Cardiac muscle cell (in vitro differentiated cells and primary cell): ENCODE results near the gene SNX25. TPM values are rescaled to one million over a fixed set of nuclear protein-coding genes. Genes with fewer than 3 reads are reported as not detected.

Experiments
- DNase-seq, 2 donors: peaks; one replicate each; pipeline versions ENCODE4 v3.0.0 to v3.0.0-alpha.2; 2010 to 2017; ENCODE audit warnings: low read depth in 1 of 2, low spot score in 1 of 2
- H3K27ac ChIP-seq: fragments of 200-600 bp; sonication (generic); 2 replicates; pipeline ENCODE4 v1.5.1; 2016
- H3K27me3 ChIP-seq: fragments of 200-600 bp; sonication (generic); 2 replicates; pipeline ENCODE4 v1.6.0; 2016; ENCODE audit warnings: control low read depth
- H3K36me3 ChIP-seq: fragments of 200-600 bp; sonication (generic); 2 replicates; pipeline ENCODE4 v1.5.1; 2016; ENCODE audit warnings: control low read depth
- H3K4me1 ChIP-seq: fragments of 200-600 bp; sonication (generic); 2 replicates; pipeline ENCODE4 v1.8.1; 2017; ENCODE audit warnings: low read depth, mild to moderate bottlenecking, mixed run types
- H3K4me3 ChIP-seq: fragments of 200-600 bp; sonication (generic); 2 replicates; pipeline ENCODE4 v1.5.1; 2016; ENCODE audit warnings: mild to moderate bottlenecking
- H3K9me3 ChIP-seq: fragments of 200-600 bp; sonication (generic); 2 replicates; pipeline ENCODE4 v1.5.1; 2017; ENCODE audit warnings: low read depth, mild to moderate bottlenecking, control low read depth
- CTCF ChIP-seq: IDR thresholded peaks from 2 replicates; pipeline ENCODE4 v1.5.1; 2012; ENCODE audit warnings: low read depth, mild to moderate bottlenecking, low read length
- polyA plus RNA-seq: library from polyadenylated mRNA; unstranded; fragments of >200 nt; fragmentation: Nextera tagmentation; extraction: Ambion mirVana; gene quantifications from 2 replicates; pipeline ENCODE4 v1.2.1, GENCODE V29; 2016
- total RNA-seq: library from RNA; depleted of rRNA; stranded (reverse); fragments of >200 nt; gene quantifications from 2 replicates; pipeline ENCODE4 v1.2.3, GENCODE V29; 2016

The SNX25 gene
- total and polyA plus RNA-seq, 2 experiments from 2014 or later = 19.7 to 20.9 TPM

DNA sequence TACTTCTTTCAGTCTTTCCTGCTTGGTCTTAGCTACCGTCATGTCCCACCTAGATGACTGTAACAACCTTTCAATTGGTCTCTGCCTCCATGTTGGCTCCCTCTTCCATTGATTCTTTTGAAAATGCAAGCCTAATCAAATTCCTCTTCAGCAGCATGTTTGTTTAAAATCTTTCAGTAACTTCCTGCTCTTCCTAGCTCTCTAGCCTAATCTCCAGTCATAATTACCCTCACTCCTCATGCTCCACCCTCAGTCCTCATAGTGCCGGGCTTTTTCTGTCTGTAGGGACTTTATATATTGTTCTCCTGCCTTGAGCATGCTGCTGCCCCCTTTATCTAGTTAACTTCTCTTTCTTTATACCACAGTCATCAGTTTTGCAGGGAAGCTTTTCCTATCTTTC, 12.1 kb downstream of the SNX25 start:
- no peak overlapping the region for H3K27ac ChIP-seq
- H3K27me3 ChIP-seq = no peaks in the 10 kb centered on the region
- H3K4me1 ChIP-seq = no peaks in the 10 kb centered on the region
- TF ChIP-seq CTCF = no peak
- no peak overlapping the region for H3K4me3 ChIP-seq
- H3K9me3 ChIP-seq = no peaks in the 10 kb centered on the region
- no peak for DNase-seq
- H3K36me3 ChIP-seq = no peaks in the 10 kb centered on the region

GRCh38 chr4:185221912-185222311, 12.5 kb downstream of the SNX25 start:
- no peak overlapping the region for H3K27ac ChIP-seq
- DNase-seq = no peak
- no peak for TF ChIP-seq CTCF

DNA sequence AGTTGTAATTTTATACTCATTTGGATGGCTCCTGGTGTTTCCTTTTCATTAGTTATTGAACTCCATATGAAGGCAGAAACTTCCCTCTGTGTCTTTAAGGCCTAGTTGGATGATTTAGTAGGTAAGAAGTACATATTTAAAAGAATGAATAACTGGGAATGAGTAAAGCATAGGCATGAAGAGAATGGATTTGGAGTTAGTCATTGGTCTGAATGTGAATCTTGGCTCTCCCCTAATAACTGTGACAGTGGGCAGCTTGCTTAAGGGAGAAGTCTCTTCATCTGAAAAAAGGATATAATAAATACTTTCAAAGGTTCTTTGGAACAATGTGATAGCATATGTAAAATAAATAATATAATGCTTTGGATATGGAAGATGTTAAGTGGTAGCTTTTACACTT, 13.2 kb downstream of the SNX25 start:
- Histone ChIP-seq H3K27me3 (no peaks in the 10 kb centered on the region), H3K4me1 (no peaks in the 10 kb centered on the region), H3K36me3 (no peaks in the 10 kb centered on the region), H3K9me3 (no peaks in the 10 kb centered on the region), H3K27ac (no peak overlapping the region), H3K4me3 (no peak overlapping the region)
- TF ChIP-seq CTCF = no peak
- no peak for DNase-seq

More at GRCh38 chr4:185221912-185222311, 12.5 kb downstream of the SNX25 start:
- no peaks in the 10 kb centered on the region for H3K36me3 ChIP-seq
- no peak overlapping the region for H3K4me3 ChIP-seq
- no peaks in the 10 kb centered on the region for H3K9me3 ChIP-seq
- no peaks in the 10 kb centered on the region for H3K27me3 ChIP-seq
- no peaks in the 10 kb centered on the region for H3K4me1 ChIP-seq

- no peak for TF ChIP-seq CTCF
- Histone ChIP-seq H3K27me3 (no peaks in the 10 kb centered on the region), H3K27ac (no peak overlapping the region), H3K4me3 (no peak overlapping the region), H3K36me3 (no peaks in the 10 kb centered on the region), H3K9me3 (no peaks in the 10 kb centered on the region), H3K4me1 (no peaks in the 10 kb centered on the region)
- DNase-seq = no peak
Measured at GRCh38 chr4:185224597-185224996, 15.2 kb downstream of the SNX25 start.

GRCh38 chr4:185225940-185226339, 16.5 kb downstream of the SNX25 start:
- DNase-seq = no peak
- no peaks in the 10 kb centered on the region for H3K27me3 ChIP-seq
- no peak overlapping the region for H3K27ac ChIP-seq
- no peaks in the 10 kb centered on the region for H3K9me3 ChIP-seq
- H3K4me1 ChIP-seq = no peaks in the 10 kb centered on the region
- TF ChIP-seq CTCF = no peak
- H3K36me3 ChIP-seq = no peaks in the 10 kb centered on the region
- H3K4me3 ChIP-seq = no peak overlapping the region

DNA sequence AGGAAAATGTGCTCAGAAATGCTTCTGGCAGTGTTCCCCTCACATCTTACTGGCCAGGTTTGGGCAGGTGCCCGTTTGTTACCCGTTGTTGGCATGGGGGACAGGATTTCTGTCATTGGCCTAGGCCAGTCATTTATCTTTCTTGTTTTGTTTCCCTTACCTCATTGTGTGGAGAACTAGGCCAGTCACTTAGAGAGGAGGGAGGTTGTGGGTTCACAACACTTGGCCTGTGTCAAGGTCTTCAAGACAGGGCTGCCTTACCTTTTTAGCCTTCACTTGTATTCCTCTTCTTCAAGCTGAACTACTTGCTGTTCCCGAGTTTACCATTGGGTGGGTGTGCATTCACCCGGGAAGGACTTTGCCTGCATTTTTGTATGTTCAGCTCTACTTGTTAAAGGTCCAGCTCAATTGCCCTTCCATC, 17.7 kb downstream of the SNX25 start:
- no peak overlapping the region for H3K27ac ChIP-seq
- H3K4me3 ChIP-seq = no peak overlapping the region
- no peaks in the 10 kb centered on the region for H3K27me3 ChIP-seq
- H3K36me3 ChIP-seq = no peaks in the 10 kb centered on the region
- no peaks in the 10 kb centered on the region for H3K4me1 ChIP-seq
- TF ChIP-seq CTCF = peak; percentile 30
- no peaks in the 10 kb centered on the region for H3K9me3 ChIP-seq
- DNase-seq = no peak
